Activated naive CD8-positive, alpha-beta T cell treated with anti-CD3 and anti-CD28 coated beads, Interleukin-2, amount 50 U/mL, for 16 hours (primary cell): ENCODE results near the gene HIPK1.

Source experiments
- DNase-seq: peaks from one replicate; pipeline ENCODE4 v3.0.0-alpha.2; 2020; ENCODE audit warnings: low read depth, low spot score

The HIPK1 gene

GRCh38 chr1:113928941-113929749 lies at the start of gene HIPK1:
Gene HIPK1 (plus strand): TSS chr1:113929324.
- DNase-seq = peak; percentile 89

GRCh38 chr1:113879739-113880038 lies 49.4 kb upstream of the HIPK1 start:
- DNase-seq = no peak

- no peak for DNase-seq
These were observed 47.5 kb upstream of the HIPK1 start for GRCh38 chr1:113881661-113882060.

- DNase-seq = no peak
These were observed 42.4 kb upstream of the HIPK1 start for GRCh38 chr1:113886417-113887401.

- no peak for DNase-seq
These were observed 41.5 kb upstream of the HIPK1 start, which contains the start of gene BCL2L15 for GRCh38 chr1:113887402-113888175. Gene BCL2L15 (minus strand): TSS chr1:113887581. CDS start chr1:113887375, 206 bp downstream.

GRCh38 chr1:113890816-113891215 lies 38.3 kb upstream of the HIPK1 start:
- DNase-seq = no peak

GRCh38 chr1:113891631-113892220 lies 37.4 kb upstream of the HIPK1 start:
- no peak for DNase-seq

GRCh38 chr1:113893267-113893666 lies 35.9 kb upstream of the HIPK1 start:
- DNase-seq = no peak

- DNase-seq = no peak
These were observed 34.0 kb upstream of the HIPK1 start for GRCh38 chr1:113895098-113895497.

- no peak for DNase-seq
These were observed 33.2 kb upstream of the HIPK1 start for GRCh38 chr1:113895961-113896360.

GRCh38 chr1:113898241-113898814 lies 30.8 kb upstream of the HIPK1 start:
- DNase-seq = no peak

GRCh38 chr1:113899111-113899510 lies 30.0 kb upstream of the HIPK1 start:
- DNase-seq = no peak

- DNase-seq = no peak
These were observed 27.9 kb upstream of the HIPK1 start for GRCh38 chr1:113901191-113901590.

- DNase-seq = no peak
These were observed 25.4 kb upstream of the HIPK1 start for GRCh38 chr1:113903501-113904292.

- peak; percentile 14 for DNase-seq
These were observed 24.8 kb upstream of the HIPK1 start for GRCh38 chr1:113904293-113904673.

GRCh38 chr1:113904674-113905434 lies 24.3 kb upstream of the HIPK1 start, which contains the start of the genes AP4B1 and DCLRE1B:
Gene AP4B1 (minus strand): TSS chr1:113904799. CDS start chr1:113904717, 82 bp downstream.
Gene DCLRE1B (plus strand): TSS chr1:113905326. CDS start chr1:113905587, 261 bp downstream.
- peak; percentile 92 for DNase-seq

- no peak for DNase-seq
These were observed 23.7 kb upstream of the HIPK1 start for GRCh38 chr1:113905435-113905861.

GRCh38 chr1:113912594-113913311 lies 16.4 kb upstream of the HIPK1 start:
- DNase-seq = no peak

GRCh38 chr1:113913312-113913668 lies 15.8 kb upstream of the HIPK1 start:
- no peak for DNase-seq
